ENCODE results near the gene LRCH1.

Gene LRCH1

DNA sequence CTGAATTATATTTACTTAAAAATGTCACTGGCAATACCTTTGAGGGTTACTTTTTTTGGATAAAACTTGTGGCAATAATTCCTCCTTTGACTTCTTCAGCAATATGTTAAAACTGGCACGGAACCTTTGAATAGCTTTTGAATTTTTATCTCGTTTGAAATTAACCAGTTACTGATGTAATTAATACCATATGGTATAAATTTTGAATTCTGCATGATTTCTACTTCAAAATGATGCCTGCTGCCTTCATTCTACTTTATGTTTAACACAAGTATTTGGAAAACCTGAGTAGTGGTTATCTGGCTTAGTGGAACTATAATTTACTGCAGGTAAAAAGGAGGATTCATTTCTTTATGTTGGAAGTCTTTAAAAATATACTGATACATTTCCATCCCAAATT is 85.3 kb downstream of the LRCH1 start:
- TF ChIP-seq, protein P1, sequence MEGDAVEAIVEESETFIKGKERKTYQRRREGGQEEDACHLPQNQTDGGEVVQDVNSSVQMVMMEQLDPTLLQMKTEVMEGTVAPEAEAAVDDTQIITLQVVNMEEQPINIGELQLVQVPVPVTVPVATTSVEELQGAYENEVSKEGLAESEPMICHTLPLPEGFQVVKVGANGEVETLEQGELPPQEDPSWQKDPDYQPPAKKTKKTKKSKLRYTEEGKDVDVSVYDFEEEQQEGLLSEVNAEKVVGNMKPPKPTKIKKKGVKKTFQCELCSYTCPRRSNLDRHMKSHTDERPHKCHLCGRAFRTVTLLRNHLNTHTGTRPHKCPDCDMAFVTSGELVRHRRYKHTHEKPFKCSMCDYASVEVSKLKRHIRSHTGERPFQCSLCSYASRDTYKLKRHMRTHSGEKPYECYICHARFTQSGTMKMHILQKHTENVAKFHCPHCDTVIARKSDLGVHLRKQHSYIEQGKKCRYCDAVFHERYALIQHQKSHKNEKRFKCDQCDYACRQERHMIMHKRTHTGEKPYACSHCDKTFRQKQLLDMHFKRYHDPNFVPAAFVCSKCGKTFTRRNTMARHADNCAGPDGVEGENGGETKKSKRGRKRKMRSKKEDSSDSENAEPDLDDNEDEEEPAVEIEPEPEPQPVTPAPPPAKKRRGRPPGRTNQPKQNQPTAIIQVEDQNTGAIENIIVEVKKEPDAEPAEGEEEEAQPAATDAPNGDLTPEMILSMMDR (IDR thresholded peaks at IDR 0.05), result no peak

- TF ChIP-seq, protein P1 (IDR thresholded peaks at IDR 0.05), result no peak
These were observed 86.3 kb downstream of the LRCH1 start for GRCh38 chr13:46639033-46639981.

GRCh38 chr13:46640843-46641242 is 87.9 kb downstream of the LRCH1 start:
- TF ChIP-seq, protein P1 (IDR thresholded peaks at IDR 0.05), result no peak

DNA sequence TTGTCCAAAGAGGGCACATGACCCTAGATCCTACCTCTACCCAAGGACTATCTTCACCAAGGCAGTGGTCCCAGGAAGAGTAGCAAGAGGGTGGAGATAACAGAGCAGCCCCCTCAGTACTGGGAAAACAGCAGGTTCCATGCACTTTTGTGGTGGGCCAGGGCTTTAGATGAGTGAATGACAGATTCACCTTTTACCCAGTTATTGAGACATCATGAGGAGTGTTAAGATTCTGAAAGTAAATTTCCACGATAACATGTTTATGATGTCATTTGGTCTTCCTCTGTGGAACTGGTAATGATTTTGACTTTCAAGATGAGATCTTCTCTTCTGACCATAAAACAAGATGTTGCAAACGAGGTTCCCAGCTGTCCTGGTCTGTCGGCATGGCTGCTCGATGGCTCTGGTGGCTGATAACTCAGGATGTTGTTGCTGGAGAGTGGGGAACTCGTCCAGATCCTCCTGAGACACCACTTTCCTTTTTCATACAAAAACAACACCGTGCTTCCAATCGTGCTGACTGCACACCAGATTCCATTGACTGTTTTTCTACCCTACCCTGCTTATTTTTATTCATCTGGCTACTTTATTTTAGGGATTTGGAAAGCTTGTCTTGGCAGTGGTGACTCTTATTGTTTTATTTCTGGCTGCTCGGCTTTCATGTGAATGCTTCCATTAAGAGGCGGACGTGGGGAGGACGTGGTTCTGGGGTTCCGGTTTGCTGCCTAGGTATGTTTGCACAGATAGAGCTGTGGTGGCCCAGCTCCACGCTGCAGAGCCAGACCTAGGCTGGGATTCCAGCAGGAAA is 88.5 kb downstream of the LRCH1 start:
- TF ChIP-seq, protein P1 (IDR thresholded peaks at IDR 0.05), result no peak

GRCh38 chr13:46642254-46642653 is 89.3 kb downstream of the LRCH1 start:
- TF ChIP-seq, protein P1 (IDR thresholded peaks at IDR 0.05), result no peak

DNA sequence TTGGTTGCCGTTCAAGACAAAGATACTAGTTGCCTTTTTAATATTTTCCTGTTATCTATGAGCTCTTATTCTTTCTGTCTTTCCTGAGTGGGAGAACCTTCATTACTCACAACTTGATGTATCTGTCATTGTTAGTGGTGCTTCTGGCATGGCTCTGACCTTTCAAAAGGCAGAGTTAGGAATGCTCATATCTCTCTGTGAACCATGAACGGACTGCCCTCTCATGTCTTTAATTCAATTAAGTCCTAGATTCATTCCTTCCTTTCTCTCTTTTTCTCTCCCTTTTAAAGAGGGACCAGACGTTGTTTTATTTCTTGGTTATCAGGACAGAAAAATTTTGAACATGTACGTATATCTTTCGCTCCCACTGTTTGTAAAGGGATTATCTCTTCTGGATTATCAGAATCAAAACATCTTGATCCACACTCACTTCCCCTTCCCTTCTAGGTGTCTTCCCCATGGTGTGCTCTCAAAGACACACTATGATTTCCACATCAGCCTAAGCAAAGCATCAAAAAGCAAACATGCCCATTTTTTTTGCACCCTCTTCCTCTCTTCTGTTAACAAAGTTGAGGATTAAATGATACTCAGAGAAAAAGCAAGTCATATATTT is 90.3 kb downstream of the LRCH1 start:
- TF ChIP-seq, protein P1 (IDR thresholded peaks at IDR 0.05), result no peak

- TF ChIP-seq, protein P1 (IDR thresholded peaks at IDR 0.05), result no peak
These were observed 91.8 kb downstream of the LRCH1 start for GRCh38 chr13:46644816-46645215.

Measured in LNCAP (cell line).